HG02763 (cell line): Measurements from ENCODE around the gene JMJD8.
A peak's percentile ranks its signal among the peaks of the same experiment; 100 is the strongest.

Source experiments
- ATAC-seq: cut with Tn5 transposase; IDR thresholded peaks from one replicate; pipeline ENCODE4 v1.9.1; 2021; ENCODE audit warnings: mild to moderate bottlenecking, moderate library complexity; ENCODE audit not compliant: unreplicated experiment

JMJD8 gene

DNA sequence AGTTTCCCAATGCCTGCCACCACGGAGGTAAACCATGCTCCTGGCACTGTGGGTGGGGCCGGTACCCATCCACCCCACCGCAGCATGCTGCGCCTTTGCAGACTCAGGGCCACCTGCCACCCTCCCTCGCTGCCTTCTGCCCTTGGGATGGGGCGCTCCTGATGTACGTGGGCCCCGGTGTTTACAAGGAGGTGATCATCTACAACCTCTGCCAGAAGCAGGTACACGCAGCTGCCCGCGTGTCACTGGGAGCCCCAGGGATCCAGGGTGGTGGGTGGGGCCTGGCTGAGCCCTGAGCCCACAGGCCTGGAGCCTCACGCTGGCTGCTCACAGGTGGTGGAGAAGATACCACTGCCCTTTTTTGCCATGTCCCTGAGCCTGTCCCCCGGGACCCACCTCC lies 17.6 kb downstream of the JMJD8 start:
- ATAC-seq, result no peak

- no peak for ATAC-seq
Measured at GRCh38 chr16:662597-662996, 21.5 kb downstream of the JMJD8 start.

GRCh38 chr16:662095-662494 lies 22.0 kb downstream of the JMJD8 start:
- ATAC-seq, result no peak

DNA sequence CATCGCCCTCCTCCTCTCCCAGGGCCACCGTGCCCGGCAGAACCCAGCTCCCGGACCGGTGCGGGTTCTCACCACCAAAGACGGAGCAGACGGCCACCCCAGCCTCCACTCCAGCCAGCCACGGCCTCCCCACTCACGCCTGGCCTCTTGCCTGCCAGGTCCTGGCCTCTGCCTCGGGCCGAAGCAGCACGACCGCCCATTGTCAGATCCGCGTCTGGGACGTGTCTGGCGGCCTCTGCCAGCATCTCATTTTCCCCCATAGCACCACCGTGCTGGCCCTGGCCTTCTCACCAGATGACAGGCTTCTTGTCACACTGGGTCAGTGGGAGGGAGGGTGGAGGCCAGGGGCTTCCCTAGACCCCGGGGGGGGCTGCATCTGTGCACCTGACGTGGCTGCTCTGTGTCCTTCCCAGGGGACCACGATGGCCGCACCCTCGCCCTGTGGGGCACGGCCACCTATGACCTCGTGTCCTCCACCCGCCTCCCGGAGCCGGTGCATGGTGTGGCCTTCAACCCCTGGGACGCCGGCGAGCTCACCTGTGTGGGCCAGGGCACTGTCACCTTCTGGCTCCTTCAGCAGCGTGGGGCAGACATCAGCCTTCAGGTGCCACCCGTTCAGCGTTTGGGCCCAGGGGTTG lies 22.8 kb downstream of the JMJD8 start:
- no peak for ATAC-seq

GRCh38 chr16:660459-661183 lies 23.5 kb downstream of the JMJD8 start:
- ATAC-seq, result peak; percentile 39

DNA sequence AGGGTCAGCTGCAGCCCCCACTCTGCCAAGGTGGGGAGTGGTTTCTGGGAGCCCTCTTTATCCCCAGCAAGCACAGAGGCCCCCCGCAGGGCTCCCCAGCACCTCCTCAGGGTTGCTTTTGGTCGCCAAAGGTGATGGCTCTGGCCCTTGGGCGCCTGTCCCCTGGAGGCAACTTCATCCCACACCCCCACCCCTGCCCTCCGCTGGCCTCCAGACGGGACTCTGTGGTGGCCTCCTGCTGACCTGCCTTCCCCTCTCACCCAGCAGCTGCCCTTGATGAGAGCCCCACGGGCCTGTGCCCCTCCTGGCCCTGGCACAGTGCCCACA lies 24.0 kb downstream of the JMJD8 start:
- no peak for ATAC-seq

- ATAC-seq, result no peak
Measured at GRCh38 chr16:659618-660017, 24.5 kb downstream of the JMJD8 start.

- ATAC-seq, result no peak
Measured at GRCh38 chr16:658679-659571, 25.2 kb downstream of the JMJD8 start.

- ATAC-seq, result no peak
Measured at GRCh38 chr16:657487-657886, 26.6 kb downstream of the JMJD8 start.

DNA sequence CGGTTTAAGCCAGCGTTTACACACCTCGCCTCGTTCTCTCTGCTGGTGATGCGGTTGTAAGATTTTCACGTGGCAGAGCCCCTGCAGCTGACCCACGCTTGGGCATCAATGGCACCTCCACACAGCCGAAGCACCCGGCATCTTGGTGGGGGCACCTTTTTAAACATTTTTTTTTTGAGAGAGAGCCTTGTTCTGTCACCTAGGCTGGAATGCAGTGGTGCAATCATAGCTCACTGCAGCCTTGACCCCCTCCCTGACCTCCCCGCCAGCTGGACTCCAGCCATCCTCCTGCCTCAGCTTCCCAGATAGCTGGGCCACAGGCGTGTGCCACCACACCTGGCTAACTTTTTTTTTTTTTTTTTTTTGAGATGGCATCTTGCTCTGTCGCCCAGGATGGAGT lies 30.1 kb downstream of the JMJD8 start:
- no peak for ATAC-seq

DNA sequence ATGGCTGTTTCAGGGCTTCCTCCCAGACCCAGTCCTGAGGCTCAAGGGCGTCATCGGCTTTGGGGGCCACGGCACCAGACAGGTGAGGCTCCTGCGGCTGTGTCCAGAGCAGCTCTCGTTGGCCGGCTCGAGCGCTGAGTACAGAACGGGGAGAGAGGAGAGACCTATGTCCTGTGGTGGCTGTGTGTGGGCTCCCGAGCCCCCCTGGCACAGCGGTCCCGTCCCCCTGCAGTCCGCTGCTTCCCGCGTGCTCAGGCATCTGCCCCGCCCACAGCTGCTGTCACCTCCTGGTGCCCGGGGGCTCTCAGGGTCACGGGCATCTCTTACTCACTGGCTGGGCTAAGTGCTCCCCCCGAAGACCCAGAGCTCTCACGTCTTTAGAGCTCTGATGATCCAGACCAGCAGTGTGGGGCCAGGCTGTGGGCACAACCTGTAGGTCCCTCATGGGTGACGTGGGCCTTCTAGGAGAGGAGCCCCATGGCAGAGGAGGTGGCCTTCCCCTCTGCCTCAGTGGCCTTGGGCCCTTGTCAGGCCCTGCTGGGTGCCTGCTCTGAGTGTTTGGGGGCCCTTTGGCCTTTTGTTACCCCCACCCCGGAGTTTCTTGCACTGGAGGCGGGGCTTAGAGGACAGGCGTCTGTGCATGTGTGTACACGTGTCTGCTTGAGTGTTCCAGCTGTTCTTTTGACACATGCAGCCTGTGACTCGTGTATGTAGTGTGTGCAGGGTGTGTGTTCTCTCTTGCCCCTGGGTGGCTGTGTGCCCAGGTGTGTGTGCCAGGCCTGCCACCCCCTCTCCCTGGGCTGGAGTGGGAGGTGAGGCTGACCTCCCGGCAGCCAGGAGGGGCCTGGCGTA lies 31.5 kb downstream of the JMJD8 start:
- ATAC-seq, result no peak

GRCh38 chr16:651844-652243 lies 32.3 kb downstream of the JMJD8 start:
- no peak for ATAC-seq

GRCh38 chr16:649631-650030 lies 34.5 kb downstream of the JMJD8 start:
- ATAC-seq, result peak; percentile 9

DNA sequence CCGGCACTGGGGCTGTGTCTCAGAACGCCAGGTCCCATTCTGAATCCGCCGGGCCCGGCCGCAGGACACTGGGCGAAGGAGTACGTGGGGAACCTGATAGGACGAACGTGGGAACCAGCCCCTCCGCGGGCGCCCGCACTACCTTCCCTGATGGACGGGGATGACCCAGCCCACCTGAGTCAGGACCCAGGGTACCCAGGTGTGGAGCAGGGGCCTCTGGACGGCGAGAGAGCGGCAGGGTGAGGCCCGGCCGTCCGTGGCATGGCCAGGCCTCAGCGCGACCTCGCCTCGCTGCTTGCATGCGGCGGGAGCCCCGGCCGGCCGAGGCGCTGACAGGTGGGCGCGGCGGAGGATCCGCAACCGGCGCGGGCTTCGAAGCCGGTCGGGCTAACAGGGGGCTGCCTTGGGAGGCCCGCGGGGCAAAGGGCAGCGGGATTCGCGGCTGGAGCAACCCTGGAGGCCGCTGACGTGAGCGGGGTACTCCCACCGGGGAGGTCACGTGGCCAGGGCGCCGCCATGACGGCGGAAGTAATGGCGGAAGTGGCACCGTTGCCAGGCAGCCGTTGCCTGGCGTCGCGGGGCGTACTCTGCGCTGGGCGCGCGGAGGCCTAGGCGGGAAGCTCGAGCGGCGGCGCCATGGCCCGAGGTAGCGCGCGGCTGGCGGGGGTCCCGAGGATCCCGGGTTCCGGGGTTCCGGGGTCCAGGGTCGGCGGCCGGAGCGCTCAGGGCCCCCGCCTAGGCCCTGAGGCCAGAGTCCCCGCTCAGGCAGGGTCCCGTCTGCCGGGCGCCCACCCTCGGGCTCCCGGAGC lies 35.1 kb downstream of the JMJD8 start, which contains the start of gene WDR90:
TSS of gene WDR90 (plus strand) at position 585 of the 809 bp plus-strand sequence. CDS start at position 637, 52 bp downstream.
- ATAC-seq, result peak; percentile 76

DNA sequence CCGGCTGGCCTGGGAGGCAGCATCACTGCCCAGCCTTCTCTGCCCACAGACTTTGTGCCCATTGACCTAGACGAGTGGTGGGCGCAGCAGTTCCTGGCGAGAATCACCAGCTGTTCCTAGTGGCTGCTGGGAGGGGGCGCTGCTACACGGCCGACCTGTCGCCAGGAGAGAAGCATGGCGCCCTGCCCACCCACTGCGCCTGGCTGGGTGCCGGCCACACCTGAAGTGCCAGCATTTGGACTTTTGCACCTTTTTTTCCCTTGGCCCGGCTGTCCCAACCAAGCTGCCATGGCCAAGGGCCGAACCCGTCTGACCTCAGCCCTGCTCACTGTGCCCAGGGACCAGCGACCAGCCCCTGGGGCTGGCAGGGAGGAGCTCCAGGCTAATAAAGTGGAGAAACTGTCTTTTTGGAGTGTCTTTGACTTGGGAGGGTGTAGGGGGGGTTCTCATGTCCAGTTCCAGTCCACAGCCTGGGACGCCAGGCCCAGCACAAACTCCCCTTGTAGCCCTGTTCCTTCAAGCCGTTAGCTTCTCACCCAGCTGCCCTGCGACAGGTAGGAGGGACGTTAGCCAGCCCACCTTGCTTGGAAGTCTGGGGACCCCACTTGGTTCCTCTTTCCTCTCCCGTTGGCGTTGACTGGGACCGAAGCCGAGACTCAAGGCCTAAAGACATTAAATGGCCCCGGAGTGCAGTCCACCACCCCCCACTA lies 35.9 kb downstream of the JMJD8 start:
- no peak for ATAC-seq

DNA sequence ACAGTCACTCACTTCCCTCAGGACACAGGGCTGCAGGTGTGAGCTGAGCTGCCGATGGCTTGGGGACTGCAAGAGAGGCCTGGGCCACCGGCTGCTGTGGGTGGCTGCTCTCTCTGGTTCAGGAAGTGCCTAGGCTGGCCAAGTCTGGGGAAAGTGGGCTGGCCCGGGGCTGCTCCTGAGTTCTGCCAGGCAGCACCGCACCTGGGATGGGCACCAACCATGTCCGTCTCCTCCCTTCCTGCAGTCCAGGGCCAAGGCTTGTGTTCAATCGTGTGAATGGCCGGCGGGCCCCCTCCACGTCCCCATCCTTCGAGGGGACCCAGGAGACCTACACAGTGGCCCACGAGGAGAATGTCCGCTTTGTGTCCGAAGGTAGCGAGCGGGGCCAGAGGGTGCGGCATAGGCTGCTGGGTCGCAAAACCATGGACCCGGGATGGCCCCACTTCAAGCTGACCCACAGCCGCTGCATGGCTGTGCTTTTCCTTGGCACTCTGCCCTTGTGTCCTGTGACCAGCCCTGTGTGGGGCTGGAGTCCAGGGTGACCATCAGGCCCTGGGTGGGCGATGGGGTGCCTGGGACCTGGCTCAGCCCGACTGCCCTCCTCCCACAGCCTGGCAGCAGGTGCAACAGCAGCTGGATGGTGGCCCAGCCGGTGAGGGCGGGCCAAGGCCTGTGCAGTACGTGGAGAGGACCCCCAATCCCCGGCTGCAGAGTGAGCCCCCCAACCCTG lies 36.8 kb downstream of the JMJD8 start:
- ATAC-seq, result no peak

DNA sequence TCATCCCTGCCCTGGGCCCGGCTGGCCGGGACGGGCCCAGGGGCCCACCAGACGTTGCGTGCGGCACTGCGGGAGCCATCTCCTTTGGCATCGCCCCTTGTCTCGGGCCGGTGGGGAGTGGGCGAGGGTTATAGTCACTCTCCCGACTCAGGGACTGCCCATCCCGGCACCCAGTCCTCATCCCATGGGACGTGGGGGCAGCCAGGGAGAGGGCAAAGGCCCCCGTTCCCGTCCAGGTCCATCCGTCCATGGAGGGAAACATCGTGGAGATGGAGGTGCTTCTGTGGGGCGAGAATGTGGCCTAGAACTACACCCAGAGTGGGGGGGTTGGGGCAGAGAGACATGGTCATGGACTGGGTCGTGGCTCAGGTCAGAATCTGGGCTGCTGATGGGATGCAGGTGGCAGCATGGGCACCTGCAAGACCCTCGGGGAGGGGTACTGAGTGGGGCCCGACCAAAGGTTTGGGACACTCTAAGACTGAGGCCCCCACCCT lies 37.4 kb downstream of the JMJD8 start:
- ATAC-seq, result no peak

DNA sequence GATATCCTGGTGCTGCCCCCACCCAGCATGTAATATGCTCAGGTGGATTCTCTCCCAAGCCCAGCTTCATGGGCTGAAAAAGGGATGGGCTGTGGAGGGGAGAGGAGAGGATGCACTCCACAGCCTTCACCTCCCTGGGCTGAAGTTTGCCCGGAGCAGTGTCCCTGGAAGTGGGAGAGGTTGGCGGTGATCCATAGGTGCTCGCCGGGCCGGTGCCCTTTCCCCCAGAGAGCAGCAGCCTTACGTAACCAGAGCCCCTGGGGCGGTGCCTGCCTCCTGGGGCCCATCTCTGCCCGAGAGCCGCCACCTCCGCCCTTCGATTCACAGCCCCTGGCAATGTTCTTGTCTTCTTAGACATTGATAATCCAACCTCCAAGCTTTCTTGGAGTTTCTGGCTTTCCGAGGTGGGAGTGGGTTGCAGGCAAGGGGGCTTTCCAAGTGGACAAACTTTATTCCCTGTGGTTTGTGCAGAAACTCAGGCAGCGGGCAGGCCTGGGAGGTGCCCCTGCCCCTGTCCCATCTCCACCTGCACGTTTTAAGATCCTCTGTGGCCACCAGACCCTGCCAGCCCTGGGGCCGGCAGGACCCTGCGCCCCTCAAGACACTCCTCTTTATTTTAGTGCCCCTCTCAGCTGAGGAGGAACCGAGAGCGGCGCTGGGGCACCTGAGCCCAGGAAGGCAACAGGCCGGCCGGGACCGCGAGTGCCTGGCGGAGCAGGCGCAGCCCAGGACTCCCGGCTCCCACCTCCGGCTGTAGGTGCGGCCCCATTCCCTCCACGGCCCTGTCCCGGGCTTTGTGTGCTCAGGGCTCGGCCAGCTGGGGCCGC lies 38.1 kb downstream of the JMJD8 start:
- ATAC-seq, result no peak
